BLaER1 treated with 17β-estradiol and CSF1 and Interleukin-3, amounts not matched to agents 10 nM and 100 nM (cell line): ENCODE data around the gene GNAT1.
"Not testable (repeated sequence)": the region's sequence is repeated elsewhere in the genome, so short reads cannot be mapped to it uniquely, and the experiment has no call there.

Source experiments
- H3K27ac ChIP-seq, 11 experiments: shearing (Covaris generic); formaldehyde crosslinking; 2 replicates each; pipeline ENCODE4 v1.8.1; 2022
- H3K27me3 ChIP-seq, 11 experiments: shearing (Covaris generic); formaldehyde crosslinking; 2 replicates each; pipeline ENCODE4 v1.8.1; 2022
- H3K36me3 ChIP-seq, 11 experiments: shearing (Covaris generic); formaldehyde crosslinking; 2 replicates each; pipeline ENCODE4 v1.8.1; 2022
- H3K4me1 ChIP-seq, 10 experiments: shearing (Covaris generic); formaldehyde crosslinking; 2 replicates each; pipeline ENCODE4 v1.8.1; 2022
- H3K4me2 ChIP-seq, 11 experiments: shearing (Covaris generic); formaldehyde crosslinking; 2 replicates each; pipeline ENCODE4 v1.8.1; 2022
- H3K4me3 ChIP-seq, 10 experiments: shearing (Covaris generic); formaldehyde crosslinking; 2 replicates each; pipeline ENCODE4 v1.8.1; 2022
- H3K9ac ChIP-seq, 11 experiments: shearing (Covaris generic); formaldehyde crosslinking; 2 replicates each; pipeline ENCODE4 v1.8.1; 2022
- H3K9me3 ChIP-seq, 11 experiments: shearing (Covaris generic); formaldehyde crosslinking; replicated peaks in 1 of 11; 2 replicates each; pipeline ENCODE4 v1.8.1; 2022
- H4K20me1 ChIP-seq, 11 experiments: shearing (Covaris generic); formaldehyde crosslinking; 2 replicates each; pipeline ENCODE4 v1.8.1; 2022
- Cebpa-rat ChIP-seq, 11 experiments: shearing (Covaris generic); IDR thresholded peaks; 2 replicates each; pipeline ENCODE4 v1.8.1; 2022

The GNAT1 gene

DNA sequence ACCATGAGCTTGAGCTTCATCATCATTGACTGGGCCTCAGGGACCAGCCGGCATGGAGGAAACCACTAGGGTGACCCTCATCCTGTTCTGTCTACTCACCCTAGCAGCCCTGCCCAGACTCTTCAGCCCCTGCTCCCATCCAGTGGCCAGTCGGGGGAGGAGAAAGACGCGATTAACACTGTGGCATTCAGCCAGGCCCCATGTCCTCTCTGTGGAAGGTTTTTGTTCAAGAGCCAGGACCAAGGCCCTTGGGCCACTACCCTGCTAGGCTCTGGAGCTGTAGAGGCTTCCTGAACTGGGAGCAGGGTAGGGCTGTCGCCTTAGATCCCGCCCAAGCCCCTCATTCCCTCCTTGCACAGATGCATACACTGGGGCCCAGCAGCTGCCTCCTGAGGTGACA, 28.7 kb downstream of the GNAT1 start:
- no peak overlapping the region for H3K4me3 ChIP-seq
- no peaks in the 10 kb centered on the region for H3K36me3 ChIP-seq
- H3K9me3 ChIP-seq, result no peaks in the 10 kb centered on the region
- no peak overlapping the region for H3K4me2 ChIP-seq
- peaks cover 0 to 10% (median 5%) of the 10 kb centered on the region in 11 experiments; a peak in 7 of 22 replicates for H3K27me3 ChIP-seq
- H3K27ac ChIP-seq, result no peak overlapping the region
- peaks cover 0 to 10% (median 0%) of the 10 kb centered on the region in 10 experiments; a peak in 6 of 20 replicates for H3K4me1 ChIP-seq
- TF ChIP-seq Cebpa-rat (IDR thresholded peaks at IDR 0.05), result no peak
- peak overlapping the region in 1 of 11 experiments; percentile 23; a peak in 1 of 22 replicates for H3K9ac ChIP-seq
- no peaks in the 10 kb centered on the region; a peak in 1 of 22 replicates for H4K20me1 ChIP-seq

GRCh38 chr3:50221051-50221410, 29.6 kb downstream of the GNAT1 start:
- 0 out of 22 replicates have a peak overlapping the region, but pooled peaks of 2 of the 11 experiments have one; percentile 3 to 7 for H3K9ac ChIP-seq
- H3K27ac ChIP-seq, result no peak overlapping the region
- H3K27me3 ChIP-seq, result peaks cover 0 to 10% (median 5%) of the 10 kb centered on the region in 11 experiments; a peak in 8 of 22 replicates
- H3K4me3 ChIP-seq, result no peak overlapping the region
- H4K20me1 ChIP-seq, result no peaks in the 10 kb centered on the region; a peak in 1 of 22 replicates
- H3K9me3 ChIP-seq, result no peaks in the 10 kb centered on the region
- no peak for TF ChIP-seq Cebpa-rat (IDR thresholded peaks at IDR 0.05)
- peaks cover 0 to 14% (median 7%) of the 10 kb centered on the region in 10 experiments; a peak in 14 of 20 replicates for H3K4me1 ChIP-seq
- H3K4me2 ChIP-seq, result peak overlapping the region in 3 of 11 experiments; percentile 15 to 73 (median 63); a peak in 5 of 22 replicates
- H3K36me3 ChIP-seq, result no peaks in the 10 kb centered on the region

DNA sequence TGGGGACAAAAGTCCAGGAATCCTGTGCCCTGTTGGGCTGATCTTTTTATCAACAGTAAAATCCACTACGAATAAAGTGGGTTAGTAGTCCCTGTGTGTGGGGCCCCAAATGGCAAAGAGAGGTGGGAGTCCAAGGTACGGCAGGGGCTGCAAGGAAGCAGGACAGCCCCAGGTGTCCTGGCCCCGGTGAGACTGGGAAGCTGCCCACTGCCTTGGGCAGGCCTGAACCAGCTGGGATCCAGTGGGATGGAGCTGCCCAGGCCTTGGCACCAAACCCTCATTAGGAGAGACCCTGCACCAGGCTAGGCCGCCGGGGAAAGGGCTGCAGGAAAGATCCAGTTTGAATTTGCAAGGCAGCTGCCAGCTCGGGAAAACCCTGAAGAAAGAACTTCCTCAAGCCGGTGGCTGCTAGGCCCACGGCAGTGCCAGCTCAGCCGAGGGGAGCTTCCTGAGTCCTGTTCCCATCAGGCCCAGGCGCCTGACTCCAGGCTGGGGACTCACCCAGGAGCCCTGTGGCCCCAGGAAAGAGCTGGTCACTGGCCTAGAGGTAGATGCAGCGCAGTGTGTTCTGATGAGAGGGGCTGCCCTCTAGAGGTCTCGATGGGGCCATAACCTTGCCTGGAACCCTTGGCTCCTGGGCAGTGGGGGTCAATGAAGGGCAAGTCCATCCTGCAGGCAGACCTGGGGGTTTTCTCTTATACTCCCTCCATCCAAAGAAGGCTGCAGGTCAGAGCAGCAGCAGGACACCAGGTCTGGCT, 30.2 kb downstream of the GNAT1 start:
- Histone ChIP-seq H3K27me3 (peaks cover 0 to 10% (median 5%) of the 10 kb centered on the region in 11 experiments; a peak in 8 of 22 replicates), H4K20me1 (no peaks in the 10 kb centered on the region), H3K4me1 (peaks cover 5 to 19% (median 12%) of the 10 kb centered on the region in 10 experiments; a peak in 17 of 20 replicates), H3K4me2 (peak overlapping the region in 3 of 11 experiments; percentile 15 to 73 (median 63); a peak in 5 of 22 replicates), H3K4me3 (no peak overlapping the region), H3K9ac (peak overlapping the region in 3 of 11 experiments; percentile 3 to 13 (median 7); a peak in 1 of 22 replicates), H3K27ac (no peak overlapping the region), H3K36me3 (no peaks in the 10 kb centered on the region), H3K9me3 (no peaks in the 10 kb centered on the region)
- TF ChIP-seq Cebpa-rat (IDR thresholded peaks at IDR 0.05), result no peak

DNA sequence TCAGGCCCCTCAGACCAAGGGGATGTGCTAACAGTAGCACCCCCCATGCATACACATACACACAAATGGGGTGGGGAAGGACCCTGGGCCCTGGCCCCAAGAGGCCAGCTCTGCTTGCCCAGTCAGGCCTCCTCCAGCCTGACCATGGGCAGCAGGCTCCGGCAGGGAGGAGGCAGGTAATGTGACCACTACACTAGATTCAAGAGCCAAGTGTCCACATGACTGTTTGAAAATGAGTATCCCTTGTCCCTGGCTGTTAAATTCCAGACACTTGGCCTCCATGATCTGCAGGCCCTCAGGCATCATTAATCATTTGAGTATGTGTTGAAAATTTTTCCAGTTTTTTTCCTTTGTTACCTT, 30.7 kb downstream of the GNAT1 start:
- no peak overlapping the region for H3K27ac ChIP-seq
- peaks cover 0 to 10% (median 5%) of the 10 kb centered on the region in 11 experiments; a peak in 8 of 22 replicates for H3K27me3 ChIP-seq
- H3K9me3 ChIP-seq, result no peaks in the 10 kb centered on the region
- H4K20me1 ChIP-seq, result no peaks in the 10 kb centered on the region
- peaks cover 6 to 25% (median 17%) of the 10 kb centered on the region in 10 experiments; a peak in 17 of 20 replicates for H3K4me1 ChIP-seq
- no peaks in the 10 kb centered on the region for H3K36me3 ChIP-seq
- no peak overlapping the region for H3K4me3 ChIP-seq
- H3K4me2 ChIP-seq, result no peak overlapping the region; a peak in 1 of 22 replicates
- TF ChIP-seq Cebpa-rat (IDR thresholded peaks at IDR 0.05), result no peak
- 0 out of 22 replicates have a peak overlapping the region, but pooled peaks of 1 of the 11 experiments have one; percentile 3 for H3K9ac ChIP-seq

DNA sequence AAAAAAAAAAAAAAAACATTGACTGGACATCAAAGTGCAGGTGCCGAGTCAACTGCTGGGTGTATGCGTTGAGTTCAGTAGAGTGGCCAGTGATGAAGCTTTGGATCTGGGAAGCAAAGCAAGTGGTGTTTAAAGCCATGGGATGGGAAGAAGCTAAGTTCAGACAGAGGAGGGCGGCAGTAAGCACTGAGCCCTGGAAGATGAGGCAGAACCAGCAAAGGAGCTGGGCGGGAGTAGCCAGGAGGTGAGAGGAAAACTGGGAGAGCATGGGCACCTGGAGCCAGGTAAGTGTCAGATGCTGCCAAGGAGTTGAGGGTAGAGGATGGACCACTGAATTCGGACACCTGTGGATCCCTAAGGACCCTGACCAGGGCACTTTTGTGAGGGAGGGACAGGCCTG, 33.2 kb downstream of the GNAT1 start:
- peaks cover 0 to 10% (median 5%) of the 10 kb centered on the region in 11 experiments; a peak in 8 of 22 replicates for H3K27me3 ChIP-seq
- no peak overlapping the region for H3K9ac ChIP-seq
- no peak overlapping the region for H3K4me3 ChIP-seq
- TF ChIP-seq Cebpa-rat (IDR thresholded peaks at IDR 0.05), result no peak
- no peak overlapping the region for H3K27ac ChIP-seq
- H3K4me2 ChIP-seq, result no peak overlapping the region
- H3K9me3 ChIP-seq, result no peaks in the 10 kb centered on the region
- no peaks in the 10 kb centered on the region for H4K20me1 ChIP-seq
- no peaks in the 10 kb centered on the region for H3K36me3 ChIP-seq
- H3K4me1 ChIP-seq, result peaks cover 23 to 46% (median 38%) of the 10 kb centered on the region in 10 experiments

DNA sequence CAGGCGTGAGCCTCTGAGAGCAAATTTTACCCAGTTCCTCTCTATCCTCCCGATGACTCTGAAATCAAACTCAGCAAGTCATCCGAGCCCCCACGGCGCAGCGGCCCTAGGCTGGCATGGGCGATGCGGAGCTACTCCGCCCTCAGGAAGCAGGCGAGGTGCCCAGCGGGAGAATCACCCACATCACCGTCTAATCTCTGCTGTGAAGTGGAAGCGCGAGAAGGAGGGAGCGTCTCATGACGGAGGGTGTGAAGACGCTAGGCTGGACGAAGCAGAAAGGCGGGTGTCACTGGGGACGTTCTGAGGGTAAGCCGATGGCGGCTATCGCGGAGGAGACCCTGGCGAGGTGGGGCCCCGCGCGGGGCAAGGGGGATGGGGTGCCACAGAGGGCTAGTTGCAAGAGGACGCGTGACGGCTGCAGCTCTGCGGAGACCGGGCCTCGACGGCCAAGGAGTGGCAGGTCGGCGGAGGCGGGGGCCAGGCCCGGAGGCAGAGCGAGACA, 35.5 kb downstream of the GNAT1 start:
- no peak for TF ChIP-seq Cebpa-rat (IDR thresholded peaks at IDR 0.05)
- Histone ChIP-seq H3K9me3 (no peaks in the 10 kb centered on the region), H3K9ac (peak overlapping the region; percentile 67 to 84 (median 79); a peak in 21 of 22 replicates), H3K4me2 (peak overlapping the region; percentile 88 to 100 (median 98)), H4K20me1 (no peaks in the 10 kb centered on the region), H3K4me3 (peak overlapping the region; percentile 61 to 81 (median 76)), H3K27ac (peak overlapping the region in 9 of 11 experiments; percentile 41 to 78 (median 69); a peak in 17 of 22 replicates), H3K4me1 (peaks cover 36 to 58% (median 46%) of the 10 kb centered on the region in 10 experiments), H3K27me3 (peaks cover 0 to 10% (median 5%) of the 10 kb centered on the region in 11 experiments; a peak in 8 of 22 replicates), H3K36me3 (no peaks in the 10 kb centered on the region)

DNA sequence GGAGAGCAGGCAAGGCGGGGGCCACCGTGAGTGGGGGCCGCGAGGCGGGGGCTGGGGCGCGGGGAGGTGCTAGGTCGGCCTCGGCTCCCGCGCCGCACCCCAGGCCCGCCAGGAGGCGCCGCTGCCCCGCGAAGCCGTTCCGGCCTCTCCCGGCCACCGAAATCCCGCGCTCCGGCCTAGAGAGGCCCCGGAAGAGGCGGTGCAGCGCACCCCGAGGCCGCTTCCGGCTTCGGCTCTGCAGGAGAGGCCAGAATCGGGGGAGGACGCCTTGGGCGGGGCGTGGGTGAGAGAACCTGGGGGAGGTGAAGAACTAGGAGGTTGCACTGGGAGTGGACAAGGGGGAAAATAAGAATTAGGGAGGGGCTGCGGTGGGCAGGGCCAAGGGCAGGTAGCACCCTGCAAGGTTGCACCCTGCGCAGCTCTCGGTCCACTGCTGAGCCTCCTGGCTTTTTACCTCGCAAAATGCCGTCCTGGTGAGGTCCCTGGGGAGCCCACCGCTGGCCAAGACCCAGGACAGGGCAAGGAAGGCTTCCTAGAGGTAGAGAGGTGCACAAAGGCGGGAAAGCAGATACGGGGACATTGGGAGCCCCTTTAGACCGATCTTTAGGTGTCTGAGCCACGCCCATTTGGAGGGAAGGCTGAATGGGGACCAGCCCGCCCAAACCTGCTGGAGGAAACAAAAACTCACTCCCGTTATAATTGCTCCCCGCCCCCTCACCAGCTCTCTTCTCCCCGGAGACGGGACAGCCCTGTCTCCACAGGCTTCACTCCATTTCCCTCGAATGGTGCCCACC, 36.2 kb downstream of the GNAT1 start:
- Histone ChIP-seq H3K4me3 (peak overlapping the region; percentile 61 to 81 (median 76)), H3K27ac (peak overlapping the region; percentile 44 to 83 (median 75); a peak in 20 of 22 replicates), H4K20me1 (no peaks in the 10 kb centered on the region), H3K4me1 (peaks cover 36 to 57% (median 46%) of the 10 kb centered on the region in 10 experiments), H3K36me3 (no peaks in the 10 kb centered on the region), H3K9ac (peak overlapping the region; percentile 67 to 84 (median 79)), H3K4me2 (peak overlapping the region; percentile 88 to 100 (median 98)), H3K27me3 (peaks cover 0 to 10% (median 5%) of the 10 kb centered on the region in 11 experiments; a peak in 8 of 22 replicates), H3K9me3 (no peaks in the 10 kb centered on the region)
- TF ChIP-seq Cebpa-rat (IDR thresholded peaks at IDR 0.05), result no peak

- H3K4me1 ChIP-seq, result peaks cover 36 to 62% (median 49%) of the 10 kb centered on the region in 10 experiments
- H3K36me3 ChIP-seq, H3K27me3 ChIP-seq, H3K9me3 ChIP-seq, H4K20me1 ChIP-seq: not testable (repeated sequence)
- H3K27ac ChIP-seq, result peak overlapping the region in 10 of 11 experiments; percentile 57 to 83 (median 76); a peak in 19 of 22 replicates
- H3K4me3 ChIP-seq, result peak overlapping the region; percentile 61 to 81 (median 76)
- H3K9ac ChIP-seq, result peak overlapping the region; percentile 67 to 84 (median 79); a peak in 21 of 22 replicates
- peak overlapping the region; percentile 88 to 100 (median 98) for H3K4me2 ChIP-seq
Observed at GRCh38 chr3:50228184-50228763, 36.9 kb downstream of the GNAT1 start.
